Left renal pelvis (tissue), 4 donors: ENCODE measurements around the gene LYRM4. TPM values are rescaled to one million over a fixed set of nuclear protein-coding genes. Genes with fewer than 3 reads are reported as not detected.
A peak's percentile ranks its signal among the peaks of the same experiment; 100 is the strongest.

Source experiments
- DNase-seq, 4 donors: peaks; one replicate each; pipeline ENCODE4 v3.0.0-alpha.2; 2013; ENCODE audit warnings: low read depth in 4 of 4, low spot score in 3 of 4
- polyA plus RNA-seq, 4 donors: library from polyadenylated mRNA; unstranded; fragments of 120-200 nt; gene quantifications; one replicate each; pipeline ENCODE4 v1.2.1, GENCODE V29; 2013; ENCODE audit not compliant: insufficient read length in 4 of 4

LYRM4 gene
- polyA plus RNA-seq = 10 to 100 TPM; 38.6 to 45.7 (median 43.1) TPM

GRCh38 chr6:5260661-5261544, at the start of gene LYRM4, which contains the start of gene FARS2:
TSS of gene LYRM4 (minus strand) at chr6:5260950. CDS start at chr6:5260733, 217 bp downstream.
TSS of gene FARS2 (plus strand) at chr6:5261513.
- peak; percentile 78 to 87 (median 86) for DNase-seq

DNA sequence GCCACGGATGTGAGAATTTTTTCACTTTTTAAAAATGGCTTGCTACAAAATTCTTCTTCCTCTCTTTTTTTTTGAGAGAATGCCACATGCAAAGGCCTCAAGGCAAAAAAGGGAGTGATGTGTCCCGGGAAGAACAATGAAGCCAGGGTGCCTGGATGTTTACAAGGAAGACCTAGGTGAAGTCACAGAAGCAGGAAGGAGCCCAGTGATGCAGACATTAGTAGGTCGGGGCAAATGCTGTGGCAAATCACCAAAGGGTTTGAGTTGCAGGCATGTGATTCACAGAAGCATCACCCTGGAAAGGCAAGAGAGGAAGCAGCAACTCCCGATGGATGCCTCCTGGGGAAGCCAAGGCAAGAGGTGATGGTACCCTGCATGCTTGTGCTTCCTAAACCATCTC, 47.3 kb upstream of the LYRM4 start:
- no peak for DNase-seq

- no peak for DNase-seq
These were observed 46.3 kb upstream of the LYRM4 start for GRCh38 chr6:5307058-5307457.

DNA sequence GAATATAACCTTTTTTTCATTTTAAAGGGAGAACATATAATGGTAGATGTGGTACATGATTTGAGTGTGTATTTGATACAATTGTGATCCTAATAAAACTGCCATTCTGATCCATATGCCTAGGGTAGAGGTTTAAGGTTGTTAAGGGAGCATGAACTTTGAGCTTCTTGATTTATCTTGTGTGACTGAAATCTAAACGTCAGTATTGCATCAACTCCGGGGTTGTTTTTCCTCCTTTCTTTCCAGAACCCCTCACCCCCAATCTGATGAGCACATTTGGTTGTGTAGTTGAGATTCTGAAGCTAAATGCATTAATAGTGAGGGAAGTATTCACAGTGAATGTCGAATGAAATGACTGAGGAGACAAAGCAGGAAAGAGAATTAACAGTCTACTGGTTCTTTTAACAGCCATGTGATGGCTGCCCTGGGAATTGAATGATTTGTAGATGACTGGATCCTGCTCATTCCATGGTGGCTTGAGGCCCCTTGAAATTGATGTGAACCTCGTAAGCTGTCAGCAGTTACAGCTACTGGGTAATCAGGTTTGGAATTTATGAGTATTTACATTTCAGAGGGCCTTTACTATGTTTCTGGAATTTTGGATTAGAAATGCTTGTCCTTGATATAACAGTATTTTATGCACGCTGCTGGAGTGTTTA, 45.3 kb upstream of the LYRM4 start:
- peak in 1 of 4 donors; percentile 18 for DNase-seq

DNA sequence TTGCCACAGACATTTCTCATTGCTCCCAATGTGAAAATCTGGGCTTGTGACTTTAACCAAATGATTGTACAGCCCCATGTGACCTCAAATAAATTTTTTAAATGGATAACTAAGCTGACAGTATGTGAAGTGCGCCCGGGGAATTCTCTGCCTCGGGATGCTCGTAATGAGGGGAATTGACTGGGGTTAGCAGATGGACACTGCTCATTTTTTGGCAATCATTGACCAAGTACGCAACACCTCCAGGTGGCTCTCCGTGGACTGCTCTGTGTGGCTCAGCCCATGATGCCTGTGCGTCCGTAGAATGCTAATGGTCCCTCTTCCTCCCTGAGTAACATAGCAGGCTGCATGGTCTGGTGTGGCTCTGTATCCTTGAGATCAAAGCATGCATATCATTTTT, 42.9 kb upstream of the LYRM4 start:
- DNase-seq = no peak

DNA sequence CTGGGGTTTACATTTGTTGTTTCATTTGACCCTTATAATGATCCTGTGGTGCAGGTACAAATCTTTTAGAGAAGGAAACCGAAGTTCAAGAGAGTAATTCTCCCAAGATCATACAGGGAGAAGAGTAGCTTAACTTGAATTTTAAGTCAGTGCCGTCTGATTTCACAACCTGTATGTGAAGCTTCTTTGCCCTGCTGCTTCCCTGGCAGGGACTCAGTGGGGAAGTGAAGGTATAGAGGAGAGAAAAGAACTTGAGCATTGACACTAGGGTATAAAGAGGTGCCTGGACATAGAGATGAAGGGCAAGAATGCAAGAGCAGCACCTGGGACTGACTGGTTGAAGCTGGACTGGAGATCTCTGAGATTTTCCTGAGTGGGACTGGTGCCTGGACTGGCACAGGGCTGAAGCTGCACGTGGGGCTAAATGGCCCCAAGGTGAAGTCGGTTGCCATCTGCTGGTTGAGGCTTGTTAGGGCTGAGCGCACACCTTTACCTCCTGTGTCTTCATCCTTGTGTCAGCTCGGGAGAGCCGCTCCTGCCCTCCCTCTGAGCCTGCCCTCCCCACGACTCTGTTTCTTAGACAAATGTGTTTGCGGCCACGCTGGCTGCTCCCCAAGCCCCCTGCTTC, 42.4 kb upstream of the LYRM4 start:
- peak in 1 of 4 donors; percentile 22 for DNase-seq

GRCh38 chr6:5302220-5302946, 41.6 kb upstream of the LYRM4 start:
- no peak for DNase-seq

DNA sequence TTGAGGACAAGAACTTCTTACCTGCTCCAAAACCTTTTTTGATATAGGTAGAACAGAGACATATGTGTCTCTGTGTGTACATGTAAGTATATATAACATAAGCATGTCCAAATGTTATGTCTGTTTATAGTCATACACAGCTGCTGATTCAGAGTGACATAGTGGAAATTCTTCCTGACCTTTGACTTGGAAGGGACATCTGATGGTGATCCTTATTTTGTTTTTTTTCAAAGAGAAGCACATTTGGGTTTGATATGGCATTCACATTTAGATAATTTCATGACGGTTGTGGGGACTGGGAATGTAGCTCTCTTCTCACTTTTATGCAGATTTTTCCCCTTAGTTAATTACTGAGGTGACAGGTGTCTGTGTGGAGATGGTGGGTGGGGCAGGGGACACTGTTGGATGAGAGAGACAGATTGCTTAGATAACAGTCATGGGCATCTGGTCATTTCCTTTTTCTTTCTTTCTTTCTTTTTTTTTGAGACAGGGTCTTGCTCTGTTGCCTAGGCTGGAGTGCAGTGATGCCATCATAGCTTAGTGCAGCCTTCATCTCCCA, 39.5 kb upstream of the LYRM4 start:
- no peak for DNase-seq

DNA sequence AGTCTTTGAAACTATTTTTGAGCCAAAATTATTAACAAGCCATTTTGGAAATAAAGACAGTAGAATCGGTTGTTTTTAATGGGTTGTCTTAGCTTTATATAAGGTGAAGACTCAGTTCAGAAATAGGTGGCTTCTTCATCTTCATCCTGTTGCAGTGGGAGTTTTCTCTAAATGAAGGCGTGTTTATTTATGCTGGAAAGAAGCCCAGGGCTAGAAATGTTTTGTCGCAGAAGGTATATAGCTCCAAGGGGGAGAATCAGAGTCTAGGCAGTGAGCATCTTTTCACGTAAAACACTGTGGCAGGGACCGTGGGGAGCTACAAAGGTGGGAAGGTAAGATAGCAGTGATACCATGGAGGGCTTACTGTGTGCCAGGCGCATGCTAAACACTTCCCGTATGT, 34.9 kb upstream of the LYRM4 start:
- no peak for DNase-seq

- DNase-seq = no peak
These were observed 33.9 kb upstream of the LYRM4 start for GRCh38 chr6:5294392-5295211.

- DNase-seq = no peak
These were observed 32.9 kb upstream of the LYRM4 start for GRCh38 chr6:5293692-5294091.

DNA sequence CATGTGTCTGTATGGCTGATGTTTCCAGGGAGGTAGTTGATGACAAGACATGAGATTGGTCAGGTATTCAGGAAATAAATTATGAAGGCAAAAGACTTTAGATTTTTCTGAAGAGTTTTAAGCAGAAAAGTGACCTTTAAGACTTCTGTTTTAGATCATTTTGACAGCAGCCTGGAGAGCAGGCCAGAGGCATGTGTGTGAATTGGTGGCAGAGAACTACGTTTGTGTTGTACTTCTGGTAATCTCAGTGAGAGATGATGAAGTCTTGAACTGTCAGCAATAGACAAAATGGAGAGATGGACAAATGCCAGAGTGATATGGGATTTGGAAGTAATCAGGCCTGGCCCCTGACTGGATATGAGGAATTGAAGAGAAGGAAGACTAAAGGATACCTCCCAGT, 31.4 kb upstream of the LYRM4 start:
- DNase-seq = no peak

DNA sequence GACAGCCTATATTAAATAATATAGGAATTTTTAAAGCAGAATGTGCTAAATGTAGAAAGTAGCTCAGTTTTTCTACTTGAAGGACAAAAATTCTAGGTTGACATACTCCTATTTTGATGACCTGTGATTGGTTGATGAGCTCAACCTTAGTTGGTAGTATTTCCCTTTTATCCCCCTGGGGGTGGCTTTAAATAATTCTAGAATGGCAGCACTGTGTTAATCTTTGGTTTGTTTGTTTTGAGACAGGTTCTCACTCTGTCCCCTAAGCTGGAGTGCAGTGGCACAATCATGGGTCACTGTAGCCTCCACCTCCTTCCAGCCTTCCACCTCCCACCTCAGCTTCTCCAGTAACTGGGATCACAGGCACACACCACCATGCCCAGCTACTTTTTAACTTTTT, 29.8 kb upstream of the LYRM4 start:
- no peak for DNase-seq

GRCh38 chr6:5290097-5290496, 29.3 kb upstream of the LYRM4 start:
- DNase-seq = no peak

GRCh38 chr6:5287966-5288297, 27.2 kb upstream of the LYRM4 start:
- DNase-seq = no peak

GRCh38 chr6:5287205-5287965, 26.6 kb upstream of the LYRM4 start:
- no peak for DNase-seq

- DNase-seq = no peak
These were observed 26.0 kb upstream of the LYRM4 start for GRCh38 chr6:5286780-5287179.

DNA sequence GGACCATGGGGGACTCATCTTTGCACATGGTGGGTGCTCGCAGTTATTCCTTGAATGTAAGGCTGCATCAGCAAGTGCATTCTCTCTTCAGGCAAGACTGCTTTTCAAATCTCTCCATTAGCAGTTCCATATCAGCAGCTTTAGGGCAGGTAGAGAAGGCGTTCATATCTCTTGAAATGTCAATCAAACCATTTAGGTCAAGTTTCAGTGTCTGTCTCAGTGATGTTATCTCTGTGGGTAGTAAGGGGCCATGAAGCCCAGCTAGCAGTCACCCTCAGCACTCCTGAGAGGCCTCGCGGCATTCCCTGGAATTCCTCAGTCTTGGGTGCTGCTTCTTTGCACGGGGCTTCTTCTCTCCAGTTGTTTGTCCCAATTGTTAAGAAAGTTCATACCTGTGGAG, 24.8 kb upstream of the LYRM4 start:
- DNase-seq = no peak

DNA sequence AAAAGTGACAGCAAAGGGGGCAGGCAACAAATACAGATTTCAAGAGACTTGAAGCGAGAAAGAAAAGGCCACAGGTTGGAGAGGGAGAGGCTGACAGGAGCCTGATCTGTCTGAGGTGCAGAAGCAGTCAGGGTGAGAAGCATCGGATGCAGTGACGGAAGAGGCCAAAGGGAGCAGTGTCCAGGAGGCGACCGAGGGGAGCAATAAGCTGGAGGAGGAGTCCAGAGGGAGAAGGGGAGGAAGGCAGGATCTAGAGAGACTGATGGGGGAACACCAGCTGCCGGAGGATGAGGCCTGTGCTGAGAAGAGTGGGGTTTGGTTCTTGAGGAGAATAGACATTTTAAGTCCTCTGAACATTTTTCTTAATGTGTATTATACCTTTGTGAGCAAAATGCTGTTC, 24.3 kb upstream of the LYRM4 start:
- no peak for DNase-seq
